ENCODE measurements around the gene PLEKHA1.

- TF ChIP-seq YY1 (IDR thresholded peaks at IDR 0.05; ENCODE audit: insufficient read depth, insufficient read length): no peak
- no peak for TF ChIP-seq ZNF274 (IDR thresholded peaks at IDR 0.05; ENCODE audit: low read depth, low read length)
- TF ChIP-seq SUZ12 (IDR thresholded peaks at IDR 0.05; ENCODE audit: extremely low read depth, insufficient read depth, insufficient read length): no peak
Measured at GRCh38 chr10:122343936-122344335, 30.6 kb upstream of the PLEKHA1 start.

All from NT2/D1 (cell line).